Measurements from ENCODE around the gene C6orf163. TPM values are rescaled to one million over a fixed set of nuclear protein-coding genes. Genes with fewer than 3 reads are reported as not detected.

Gene C6orf163
- total and polyA plus RNA-seq, 10 of the 15 experiments (the other 5 are each of a cell fraction or from before 2014, with no cell fraction given) = 0.56 to 3.7 (median 1.2) TPM

GRCh38 chr6:87395431-87395830 is 50.8 kb downstream of the C6orf163 start:
- Histone ChIP-seq H3K27me3 (replicated peaks in 1 of 2; ENCODE audit: control insufficient read depth in 2 of 2, insufficient read depth in 2 of 2, low read length in 1 of 2) (no peaks in the 10 kb centered on the region), H3K36me3 (ENCODE audit: control insufficient read depth in 2 of 2, insufficient read depth in 2 of 2, low read length in 1 of 2) (no peaks in the 10 kb centered on the region), H3K4me2 (ENCODE audit: control insufficient read depth, insufficient read depth) (no peak overlapping the region), H3K4me3 (no peak overlapping the region), H3K4me1 (ENCODE audit: control insufficient read depth, insufficient read depth, low read length) (no peaks in the 10 kb centered on the region), H3K9ac (ENCODE audit: control insufficient read depth, insufficient read depth, low read length) (no peak overlapping the region), H3K9me3 (replicated peaks; ENCODE audit: control insufficient read depth, insufficient read depth, low read length) (no peaks in the 10 kb centered on the region), H3K27ac (ENCODE audit: control insufficient read depth, insufficient read depth) (no peak overlapping the region), H2AFZ (ENCODE audit: control insufficient read depth, low read depth, low read length) (no peak overlapping the region), H4K20me1 (ENCODE audit: control insufficient read depth, insufficient read depth) (no peaks in the 10 kb centered on the region), H3K79me2 (ENCODE audit: control insufficient read depth, insufficient read depth, low read length) (no peaks in the 10 kb centered on the region)
- BruUV-seq (replicated peaks) = no TSS peak
- DNase-seq (ENCODE audit: low read depth, low spot score) (no peak), FAIRE-seq (no peak), ATAC-seq (no peak)
- CTCF ChIA-PET = no interaction called here
- SMC1A ChIA-PET (ENCODE audit: uncharacterized antibody, unreplicated experiment) = no interaction called here
- WGBS (ENCODE audit: insufficient coverage, insufficient replicate concordance, low lambda C conversion rate, missing lambda C conversion rate) = 71% methylated on average over 2 of the region's 2 CpGs
- RAD21 ChIA-PET (ENCODE audit: unreplicated experiment) = no interaction called here
- POLR2A ChIA-PET = no interaction called here
- in situ Hi-C loops (cut with MboI) = no loop called here
- intact Hi-C loops (cut with micrococcal nuclease; ENCODE audit: unreplicated experiment) = loop anchor here (5.0 kb wide), 1 partner anchor 412 kb away; no protein-coding TSS in a partner anchor
- TF ChIP-seq GATAD2B (conservative IDR thresholded peaks at IDR 0.05; ENCODE audit: low read depth) (no peak), BCL11A (IDR thresholded peaks at IDR 0.05; ENCODE audit: low read depth, low read length) (no peak), CHD2 (IDR thresholded peaks at IDR 0.05; ENCODE audit: borderline replicate concordance, low read depth, low read length) (no peak), NFYA (IDR thresholded peaks at IDR 0.05; ENCODE audit: borderline replicate concordance, low read depth, low read length) (no peak), RELA (IDR thresholded peaks at IDR 0.05; ENCODE audit: borderline replicate concordance, partially characterized antibody) (no peak), SMC3 (IDR thresholded peaks at IDR 0.05; ENCODE audit: borderline replicate concordance, low read length) (no peak), ZNF274 (IDR thresholded peaks at IDR 0.05; ENCODE audit: insufficient read depth, insufficient read length) (no peak), HCFC1 (IDR thresholded peaks at IDR 0.05; ENCODE audit: low read length) (no peak)
